SHP77 treated with DMSO at 0.1 percent for 48 hours (cell line): ENCODE measurements around the gene GNG5.
"Not testable (repeated sequence)": the region's sequence is repeated elsewhere in the genome, so short reads cannot be mapped to it uniquely, and the experiment has no call there.

Experiments used
- DNase-seq: peaks from one replicate; lab custom pipeline; 2025; lab: John Stamatoyannopoulos, UW

Gene GNG5

DNA sequence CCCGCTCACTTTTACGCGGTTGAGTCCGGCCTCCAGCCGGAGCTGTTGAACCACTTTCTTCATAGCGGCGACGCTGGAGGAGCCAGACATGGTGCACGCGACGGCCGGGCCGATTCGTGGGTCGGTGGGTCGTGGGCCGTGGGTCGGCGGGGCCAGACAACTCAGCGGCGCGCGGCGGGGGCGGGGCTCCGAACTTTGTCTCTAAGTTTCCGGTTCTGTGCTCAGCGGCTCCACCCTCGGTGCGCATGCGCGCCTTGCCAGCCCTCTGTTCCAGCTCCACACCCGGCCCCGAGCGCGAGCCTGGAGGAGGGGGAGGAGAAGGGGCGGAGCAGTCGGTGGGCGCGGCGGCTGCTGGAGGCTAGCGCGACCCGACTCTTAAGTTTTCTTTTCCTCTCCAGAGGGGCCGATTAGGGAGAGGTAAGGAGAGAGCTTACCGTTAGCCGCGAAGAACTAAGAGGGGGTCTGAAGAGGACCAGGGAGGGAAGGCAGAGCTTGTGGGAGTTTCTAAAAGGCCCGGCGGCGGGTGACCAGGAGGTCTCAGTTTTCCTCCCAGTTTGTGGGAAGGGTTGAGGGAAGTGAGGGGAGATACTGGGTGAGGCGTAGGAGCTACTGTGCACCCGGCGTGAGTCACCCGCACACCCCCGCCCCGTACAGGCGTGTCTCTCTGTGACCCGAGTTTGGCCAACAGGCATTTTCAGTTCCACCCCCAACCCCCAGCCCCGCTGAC, at the start of gene GNG5, which contains the start of gene SPATA1:
GNG5 (minus strand) TSS at position 580 of the 727 bp plus-strand sequence; CDS start at position 90, 490 bp downstream.
SPATA1 (plus strand) TSS at position 385 of the 727 bp plus-strand sequence. CDS start 9,974 bp downstream, outside the sequence.
- DNase-seq = peak; percentile 77

- DNase-seq = no peak
These were observed 44.4 kb upstream of the GNG5 start for GRCh38 chr1:84550826-84551225.

GRCh38 chr1:84541679-84542078, 35.3 kb upstream of the GNG5 start:
- no peak for DNase-seq

DNA sequence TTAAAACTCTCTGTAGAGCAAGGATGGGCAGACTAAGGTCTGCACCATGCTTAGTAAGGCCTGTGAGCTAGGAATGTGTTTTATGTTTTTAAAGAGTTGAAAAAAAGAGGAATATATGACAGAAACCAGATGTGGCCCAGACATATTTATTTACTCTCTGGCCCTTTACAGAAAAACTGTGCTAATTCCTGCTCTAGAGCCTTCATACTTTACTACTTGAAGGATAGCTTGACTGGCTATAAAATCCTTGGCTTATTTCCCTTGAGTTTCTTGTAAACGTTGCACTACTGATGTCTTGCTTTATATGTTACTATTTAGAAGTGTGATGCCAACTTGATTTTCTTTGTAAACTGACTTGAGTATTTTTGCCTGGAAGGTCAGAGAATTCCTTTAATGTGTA, 34.4 kb upstream of the GNG5 start:
- DNase-seq = no peak

GRCh38 chr1:84539972-84540371, 33.6 kb upstream of the GNG5 start:
- no peak for DNase-seq

DNA sequence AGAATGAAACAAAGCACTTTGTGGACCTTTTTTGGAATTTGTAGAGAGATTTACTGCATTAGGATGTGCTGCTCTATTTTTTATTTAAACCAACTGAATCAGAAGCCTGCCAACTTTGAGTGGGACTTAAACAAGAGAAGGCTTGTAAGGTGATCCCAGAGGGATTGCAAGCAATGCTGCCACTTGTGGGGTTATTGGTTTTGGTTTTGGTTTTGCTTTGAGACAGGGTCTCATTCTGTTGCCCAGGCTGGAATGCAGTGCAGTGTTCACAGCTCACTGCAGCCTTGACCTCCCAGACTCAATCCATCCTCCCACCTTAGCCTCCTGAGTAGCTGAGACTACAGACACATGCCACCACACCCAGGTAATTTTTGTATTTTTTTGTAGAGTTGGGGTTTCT, 32.2 kb upstream of the GNG5 start:
- no peak for DNase-seq

- no peak for DNase-seq
These were observed 19.4 kb upstream of the GNG5 start for GRCh38 chr1:84525779-84526178.

DNA sequence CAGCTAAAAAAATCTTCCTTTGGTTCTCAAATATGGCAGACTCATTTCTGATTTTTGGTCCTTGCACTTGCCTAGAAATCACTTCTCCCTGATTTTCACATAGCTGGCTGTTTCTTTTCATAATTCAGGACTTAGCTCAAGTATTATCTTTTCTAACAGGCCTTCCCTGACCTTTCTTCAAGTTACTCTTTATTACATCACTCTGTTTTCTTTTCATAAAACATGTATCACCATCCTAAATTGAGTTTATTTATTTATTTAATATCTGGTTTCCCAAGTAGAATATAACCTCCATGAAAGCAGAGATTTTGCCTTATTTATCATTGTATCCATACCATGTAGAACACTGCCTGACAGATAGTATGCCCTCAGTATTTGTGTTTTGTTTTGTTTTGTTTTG, 18.2 kb upstream of the GNG5 start:
- DNase-seq = no peak

DNA sequence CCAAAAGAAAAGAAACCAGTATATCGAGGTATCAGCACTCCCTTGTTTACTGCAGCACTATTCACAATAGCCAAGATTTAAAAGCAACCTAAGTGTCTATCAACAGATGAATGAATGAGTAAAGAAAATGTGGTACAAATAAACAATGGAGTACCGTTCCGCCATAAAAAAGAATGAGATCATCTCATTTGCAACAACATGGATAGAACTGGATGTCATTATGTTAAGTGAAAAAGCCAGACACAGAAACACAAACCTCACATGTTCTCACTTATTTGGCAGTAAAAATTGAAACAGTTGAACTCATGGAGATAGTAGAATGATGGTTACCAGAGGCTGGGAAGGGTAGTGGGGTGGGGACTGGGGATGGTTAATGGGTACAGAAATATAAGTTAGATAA, 4.3 kb upstream of the GNG5 start:
- no peak for DNase-seq

- DNase-seq = no peak
These were observed 3.8 kb upstream of the GNG5 start for GRCh38 chr1:84510165-84510564.

GRCh38 chr1:84509029-84509428, 2.6 kb upstream of the GNG5 start:
- no peak for DNase-seq

- DNase-seq = no peak
These were observed 2.1 kb upstream of the GNG5 start for GRCh38 chr1:84508510-84508909.

DNA sequence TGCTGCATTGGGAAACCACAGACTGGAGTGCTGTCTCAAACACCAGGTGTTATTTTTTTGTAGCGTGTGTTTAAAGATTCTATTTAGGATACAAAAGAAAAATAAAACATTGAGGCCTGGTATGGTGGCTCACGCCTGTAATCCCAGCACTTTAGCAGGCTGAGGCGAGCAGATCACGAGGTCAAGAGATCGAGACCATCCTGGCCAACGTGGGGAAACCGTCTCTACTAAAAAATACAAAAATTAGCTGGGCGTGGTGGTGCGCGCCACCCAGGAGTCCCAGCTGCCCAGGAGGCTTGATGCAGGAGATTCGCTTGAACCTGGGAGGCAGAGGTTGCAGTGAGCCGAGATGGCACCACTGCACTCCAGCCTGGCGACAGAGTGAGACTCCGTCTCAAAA, 1.5 kb upstream of the GNG5 start:
- not testable (repeated sequence) for DNase-seq

GRCh38 chr1:84506729-84507453, 510 bp upstream of the GNG5 start:
- DNase-seq = no peak

DNA sequence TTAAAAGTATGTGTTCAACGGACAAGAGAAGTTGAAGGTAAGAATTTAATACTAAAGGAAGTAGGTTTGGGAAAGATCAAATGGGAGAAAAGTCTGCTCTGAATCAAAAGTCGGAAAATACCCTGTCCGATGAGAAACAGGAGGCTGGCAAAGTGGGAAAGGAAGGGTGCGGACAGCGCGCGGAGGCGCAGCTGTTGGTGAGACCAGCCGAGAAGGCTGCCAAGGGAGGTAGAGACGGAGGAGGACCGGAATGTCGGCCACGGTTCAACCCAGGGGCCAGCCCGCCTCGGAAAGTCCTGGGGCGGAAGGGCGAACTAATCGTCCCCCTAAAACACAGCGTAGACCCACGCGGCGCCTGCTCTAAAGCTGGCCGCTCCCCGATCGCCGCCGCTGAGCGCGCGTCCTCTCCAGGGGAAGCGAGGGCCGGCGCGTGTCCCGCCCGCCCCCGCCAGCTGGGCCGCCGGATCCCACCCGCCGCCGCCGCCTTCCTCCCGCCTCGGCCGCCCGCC, 834 bp downstream of the GNG5 start:
- DNase-seq = peak; percentile 43

- DNase-seq = no peak
These were observed 1.5 kb downstream of the GNG5 start for GRCh38 chr1:84504580-84505492.

DNA sequence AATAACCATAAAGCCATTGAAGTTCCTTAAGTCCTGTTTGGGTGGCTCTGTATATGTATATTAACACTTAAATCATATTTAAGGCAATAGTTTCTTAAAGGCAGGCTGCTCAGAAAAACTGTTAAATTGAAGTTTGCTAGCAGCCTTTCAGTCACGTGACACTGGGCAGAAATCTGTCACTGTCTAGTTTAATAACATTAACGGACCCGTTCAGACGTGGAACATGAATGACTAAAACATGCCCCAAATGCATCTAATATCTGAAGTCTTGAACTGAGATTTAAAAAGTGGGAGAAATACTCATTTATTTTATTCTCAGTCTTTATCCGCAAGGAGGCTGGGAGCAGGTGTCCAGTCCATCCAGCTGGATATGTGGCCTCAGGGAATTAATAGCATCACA, 3.5 kb downstream of the GNG5 start:
- DNase-seq = no peak

DNA sequence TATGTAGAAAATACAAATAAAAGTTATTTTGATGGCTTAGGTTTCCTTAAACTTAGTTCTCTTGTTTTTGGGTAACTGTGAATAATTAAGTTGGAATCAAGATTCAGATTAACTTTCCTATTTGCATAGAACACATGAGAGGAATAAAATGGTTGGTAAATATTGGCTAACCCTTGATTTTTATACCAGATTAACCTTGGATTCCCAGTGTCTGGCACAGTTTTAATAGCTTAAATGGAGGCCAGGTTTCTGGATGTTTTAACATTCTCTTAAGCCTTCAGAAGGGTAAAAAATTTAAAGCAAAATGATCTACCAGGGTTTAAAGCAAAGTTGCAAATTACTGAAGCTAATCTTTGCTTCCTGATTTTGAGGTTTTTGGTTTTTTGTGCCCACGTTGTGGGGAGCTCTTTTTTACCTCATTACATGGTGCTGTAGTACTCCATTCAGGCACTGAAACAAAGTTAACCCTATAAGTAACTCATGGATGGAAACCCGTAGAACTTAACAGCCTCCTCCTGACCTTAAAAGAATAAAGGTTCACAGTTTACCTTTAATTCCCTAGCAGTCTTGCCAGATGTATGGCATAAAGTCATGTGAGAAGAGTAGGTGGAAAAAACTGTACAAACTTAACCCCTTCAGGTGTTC, 8.6 kb downstream of the GNG5 start:
- no peak for DNase-seq

DNA sequence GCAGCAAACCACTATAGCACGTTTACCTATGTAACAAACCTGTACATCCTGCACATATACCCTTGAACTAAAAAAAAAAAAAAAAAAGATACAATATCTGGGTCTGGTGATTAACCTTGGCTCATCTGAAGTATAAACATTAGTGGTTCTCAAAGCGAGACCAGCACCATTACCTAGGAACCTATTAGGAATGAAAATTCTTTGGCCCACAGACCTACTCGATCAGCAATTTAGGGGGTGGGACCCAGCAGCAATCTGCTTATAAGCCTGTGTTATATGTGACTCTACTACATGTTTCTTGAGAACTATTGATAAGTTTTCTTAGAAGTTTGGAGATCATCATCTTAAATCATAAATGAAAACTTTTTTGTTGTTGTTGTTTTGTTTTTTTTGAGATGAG, 9.9 kb downstream of the GNG5 start:
- DNase-seq = no peak

DNA sequence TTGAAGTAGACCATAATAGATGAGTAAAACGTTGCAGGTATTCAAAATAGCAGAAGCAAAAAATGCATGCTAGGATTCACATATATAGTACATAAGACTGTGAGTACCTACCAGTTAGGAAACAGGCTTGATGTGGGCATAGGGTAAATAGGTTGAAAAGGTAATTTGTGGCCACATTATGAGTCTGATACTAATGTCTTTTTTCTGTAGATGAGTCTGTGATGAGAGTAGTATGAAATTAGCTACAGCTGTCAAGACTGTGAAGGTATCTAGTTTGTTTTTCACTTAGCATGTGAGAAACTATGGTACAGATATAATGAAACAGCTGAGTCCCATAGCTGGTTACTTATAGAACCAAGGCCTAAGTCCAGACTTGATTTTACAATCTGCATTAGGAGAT, 12.6 kb downstream of the GNG5 start:
- no peak for DNase-seq

- DNase-seq = no peak
These were observed 13.7 kb downstream of the GNG5 start for GRCh38 chr1:84492726-84493125.

GRCh38 chr1:84489766-84490165, 16.6 kb downstream of the GNG5 start:
- no peak for DNase-seq
